Fibroblast of lung (primary cell): ENCODE results near the gene TARM1. TPM values are rescaled to one million over a fixed set of nuclear protein-coding genes. Genes with fewer than 3 reads are reported as not detected.
A peak's percentile ranks its signal among the peaks of the same experiment; 100 is the strongest.

Source experiments
- DNase-seq, 2 donors: peaks; one replicate each; pipeline versions ENCODE4 v3.0.0 to v3.0.0-alpha.2; 2010; ENCODE audit warnings: low read depth in 2 of 2
- H2AFZ ChIP-seq: 2 replicates; pipeline ENCODE4 v1.5.1; 2012; ENCODE audit warnings: low read length, control low read depth, inconsistent platforms
- H3K27ac ChIP-seq: 2 replicates; pipeline ENCODE4 v1.5.1; 2011; ENCODE audit warnings: low read length, control low read depth; ENCODE audit not compliant: insufficient read depth
- H3K27me3 ChIP-seq: 2 replicates; pipeline ENCODE4 v1.5.1; 2011; ENCODE audit warnings: mild to moderate bottlenecking, low read length; ENCODE audit not compliant: control insufficient read depth, insufficient read depth
- H3K36me3 ChIP-seq: 2 replicates; pipeline ENCODE4 v1.5.1; 2011; ENCODE audit warnings: low read length; ENCODE audit not compliant: control insufficient read depth, insufficient read depth
- H3K4me1 ChIP-seq: 2 replicates; pipeline ENCODE4 v1.5.1; 2011; ENCODE audit warnings: low read length; ENCODE audit not compliant: control insufficient read depth, insufficient read depth; ENCODE audit errors: extremely low read depth
- H3K4me2 ChIP-seq: 2 replicates; pipeline ENCODE4 v1.5.1; 2011; ENCODE audit warnings: low read length, control low read depth; ENCODE audit not compliant: insufficient read depth; ENCODE audit errors: extremely low read depth
- H3K4me3 ChIP-seq, 4 experiments: fragments of 200-600 bp in 1 of 4; sonication (generic) in 1 of 4; replicated peaks in 1 of 4; 2 replicates each; pipeline ENCODE4 v1.5.1; 2011 to 2016; ENCODE audit warnings: low read length in 4 of 4, low read depth in 3 of 4, mild to moderate bottlenecking in 3 of 4, control low read depth in 2 of 4, inconsistent platforms in 1 of 4, mixed read lengths in 1 of 4; ENCODE audit not compliant: insufficient read depth in 1 of 4; ENCODE audit errors: control extremely low read depth in 1 of 4
- H3K79me2 ChIP-seq: 2 replicates; pipeline ENCODE4 v1.5.1; 2012; ENCODE audit warnings: mild to moderate bottlenecking, low read length, inconsistent platforms; ENCODE audit not compliant: control insufficient read depth, insufficient read depth
- H3K9ac ChIP-seq: 2 replicates; pipeline ENCODE4 v1.5.1; 2011; ENCODE audit warnings: mild to moderate bottlenecking, low read length, control low read depth; ENCODE audit not compliant: insufficient read depth
- H3K9me3 ChIP-seq: 2 replicates; pipeline ENCODE4 v1.5.1; 2012; ENCODE audit warnings: low read depth, low read length; ENCODE audit not compliant: control insufficient read depth, insufficient read depth
- H4K20me1 ChIP-seq: 2 replicates; pipeline ENCODE4 v1.5.1; 2011; ENCODE audit warnings: low read length; ENCODE audit not compliant: control insufficient read depth, insufficient read depth; ENCODE audit errors: extremely low read depth
- EZH2 ChIP-seq: IDR thresholded peaks from 2 replicates; pipeline ENCODE4 v1.5.1; 2012; ENCODE audit warnings: low read length, control low read depth, mild to moderate bottlenecking; ENCODE audit errors: missing control alignments
- polyA plus RNA-seq, 2 donors: library from polyadenylated mRNA; depleted of rRNA in 1 of 2; stranded (reverse) in 1 of 2; unstranded in 1 of 2; fragments of >200 nt; gene quantifications; 2 replicates each; pipeline ENCODE4 v1.2.1, GENCODE V29; 2011 to 2012; ENCODE audit warnings: missing spikeins in 1 of 2
- total RNA-seq: library from RNA; depleted of rRNA; stranded (reverse); fragments of >200 nt; gene quantifications from 2 replicates; pipeline ENCODE4 v1.2.1, GENCODE V29; 2014
- TF ChIP-seq, protein P1 (sequence below), 2 donors: IDR thresholded peaks in 1 of 2; conservative IDR thresholded peaks in 1 of 2; 1 replicate in 1 of 2; 2 replicates in 1 of 2; pipeline ENCODE4 v1.5.1; 2011 to 2012; ENCODE audit warnings: low read length in 2 of 2, control low read depth in 1 of 2, inconsistent platforms in 1 of 2, low read depth in 1 of 2, mild to moderate bottlenecking in 1 of 2

TARM1 gene
- total and polyA plus RNA-seq, 2 donors (not counting 1 experiment from before 2014, with no cell fraction given): not detected

DNA sequence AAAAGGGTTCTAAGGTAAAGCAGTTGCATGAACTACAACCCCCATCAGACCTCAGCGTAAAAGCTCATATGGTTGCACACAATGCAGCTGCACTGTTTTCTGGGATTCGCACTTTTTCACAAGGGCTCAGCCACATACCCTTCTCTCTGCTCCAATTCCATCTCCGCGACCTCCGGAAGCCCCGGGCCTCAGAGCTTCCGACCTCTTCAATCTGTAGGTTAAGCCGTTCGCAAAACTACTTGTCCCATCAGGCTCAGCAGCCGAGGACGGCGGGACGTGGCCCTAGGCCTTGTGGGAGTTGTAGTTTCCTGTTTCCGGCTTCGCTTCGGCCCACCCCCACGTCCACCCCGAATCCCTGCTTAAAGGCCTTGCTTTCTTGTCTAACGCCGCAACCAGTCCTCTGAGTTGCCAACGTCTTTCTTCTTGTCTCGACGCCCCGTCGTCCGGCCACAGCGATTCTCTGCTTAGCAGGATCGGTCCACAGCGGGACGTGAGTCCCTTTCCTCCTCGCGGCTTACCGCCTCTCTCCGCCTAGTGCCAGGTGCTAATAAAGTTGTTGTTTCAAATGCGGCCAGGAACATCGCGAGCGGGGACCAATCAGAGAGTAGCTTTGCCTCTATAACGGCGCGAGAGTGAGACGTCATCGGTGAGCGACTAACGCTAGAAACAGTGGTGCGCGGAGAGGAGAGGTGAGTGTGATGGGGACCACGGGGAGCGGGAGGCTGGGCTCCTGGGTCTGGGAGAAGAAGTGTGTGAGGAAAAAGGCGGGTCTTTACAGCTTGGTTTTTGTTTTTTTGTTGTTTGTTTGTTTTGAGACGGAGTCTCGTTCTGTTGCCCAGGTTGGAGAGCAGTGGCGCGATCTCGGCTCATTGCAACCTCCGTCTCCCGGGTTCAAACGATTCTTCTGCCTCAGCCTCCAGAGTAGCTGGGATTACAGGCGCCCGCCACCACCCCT, 34.2 kb upstream of the TARM1 start, which contains the start of the genes PRPF31 and TFPT:
TSS of gene PRPF31 (plus strand) at position 646 of the 955 bp plus-strand sequence. CDS start 2,525 bp downstream, outside the sequence.
TSS of gene TFPT (minus strand) at position 549 of the 955 bp plus-strand sequence. CDS start at position 161, 388 bp downstream.
- Histone ChIP-seq H3K4me3 (peak within 1 kb of the TSS; percentile 49 to 97 (median 82)), H3K4me1 (peaks cover 2% of the 10 kb centered on the region), H2AFZ (peak within 1 kb of the TSS; percentile 72), H3K27me3 (no peaks in the 10 kb centered on the region), H3K9ac (peak within 1 kb of the TSS; percentile 64), H3K36me3 (peaks cover 9% of the 10 kb centered on the region), H4K20me1 (no peaks in the 10 kb centered on the region), H3K79me2 (peaks cover 22% of the 10 kb centered on the region), H3K9me3 (no peaks in the 10 kb centered on the region), H3K27ac (peak within 1 kb of the TSS; percentile 73), H3K4me2 (peak within 1 kb of the TSS; percentile 99)
- TF ChIP-seq EZH2: no peak
- TF ChIP-seq, protein P1, sequence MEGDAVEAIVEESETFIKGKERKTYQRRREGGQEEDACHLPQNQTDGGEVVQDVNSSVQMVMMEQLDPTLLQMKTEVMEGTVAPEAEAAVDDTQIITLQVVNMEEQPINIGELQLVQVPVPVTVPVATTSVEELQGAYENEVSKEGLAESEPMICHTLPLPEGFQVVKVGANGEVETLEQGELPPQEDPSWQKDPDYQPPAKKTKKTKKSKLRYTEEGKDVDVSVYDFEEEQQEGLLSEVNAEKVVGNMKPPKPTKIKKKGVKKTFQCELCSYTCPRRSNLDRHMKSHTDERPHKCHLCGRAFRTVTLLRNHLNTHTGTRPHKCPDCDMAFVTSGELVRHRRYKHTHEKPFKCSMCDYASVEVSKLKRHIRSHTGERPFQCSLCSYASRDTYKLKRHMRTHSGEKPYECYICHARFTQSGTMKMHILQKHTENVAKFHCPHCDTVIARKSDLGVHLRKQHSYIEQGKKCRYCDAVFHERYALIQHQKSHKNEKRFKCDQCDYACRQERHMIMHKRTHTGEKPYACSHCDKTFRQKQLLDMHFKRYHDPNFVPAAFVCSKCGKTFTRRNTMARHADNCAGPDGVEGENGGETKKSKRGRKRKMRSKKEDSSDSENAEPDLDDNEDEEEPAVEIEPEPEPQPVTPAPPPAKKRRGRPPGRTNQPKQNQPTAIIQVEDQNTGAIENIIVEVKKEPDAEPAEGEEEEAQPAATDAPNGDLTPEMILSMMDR (conservative IDR thresholded peaks at IDR 0.05 in 1 of 2, IDR thresholded peaks at IDR 0.05 in 1 of 2; ENCODE audit: low read depth in 1 of 2, low read length in 2 of 2): no peak
- peak; percentile 98 to 99 for DNase-seq

DNA sequence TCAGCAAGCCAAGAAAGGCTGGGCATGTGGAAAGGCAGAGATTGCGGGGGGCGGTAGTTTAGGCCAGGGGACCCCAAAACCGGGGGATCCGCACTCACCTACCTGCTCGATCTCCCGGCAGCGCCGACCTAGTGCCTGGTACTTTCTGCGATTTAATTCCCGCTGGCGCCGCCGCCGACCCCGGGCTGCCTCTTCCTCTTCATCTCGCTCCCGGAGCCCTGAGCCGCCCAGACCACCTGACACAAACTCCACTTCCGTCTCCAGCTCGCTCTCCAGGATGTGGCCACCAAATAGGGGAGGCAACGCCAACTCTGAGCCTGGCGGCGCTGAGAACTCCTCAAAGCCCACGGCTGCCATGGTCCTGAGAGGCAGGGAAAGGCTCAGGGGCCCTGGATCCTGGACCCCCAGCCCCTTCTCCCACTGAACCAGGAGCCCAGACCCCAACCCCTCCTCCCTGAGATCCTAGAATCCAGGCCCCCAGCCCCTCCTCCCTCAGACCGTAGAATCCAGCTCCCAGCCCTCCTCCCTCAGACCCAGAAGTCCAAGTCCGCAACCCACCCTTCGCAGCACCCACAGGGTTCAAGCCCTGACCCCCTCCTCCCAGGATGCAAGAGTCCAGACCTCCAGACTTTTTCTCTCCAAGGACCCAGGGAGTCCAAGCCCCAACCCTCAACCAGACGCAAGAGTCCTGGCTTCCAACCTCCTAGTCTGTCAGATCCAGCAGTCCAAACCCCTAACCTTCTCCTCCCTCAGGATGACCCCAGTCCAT, 33.4 kb upstream of the TARM1 start:
- peaks cover 2% of the 10 kb centered on the region for H3K4me1 ChIP-seq
- peak overlapping the region; percentile 56 for H2AFZ ChIP-seq
- peak overlapping the region; percentile 64 for H3K9ac ChIP-seq
- H3K4me3 ChIP-seq: peak overlapping the region; percentile 49 to 97 (median 82)
- peak overlapping the region; percentile 73 for H3K27ac ChIP-seq
- H3K79me2 ChIP-seq: peaks cover 22% of the 10 kb centered on the region
- H3K9me3 ChIP-seq: no peaks in the 10 kb centered on the region
- peak; percentile 25 to 53 for DNase-seq
- TF ChIP-seq EZH2: no peak
- TF ChIP-seq, protein P1 (conservative IDR thresholded peaks at IDR 0.05 in 1 of 2, IDR thresholded peaks at IDR 0.05 in 1 of 2; ENCODE audit: low read depth in 1 of 2, low read length in 2 of 2): no peak
- peaks cover 8% of the 10 kb centered on the region for H3K36me3 ChIP-seq
- H3K4me2 ChIP-seq: peak overlapping the region; percentile 99
- H3K27me3 ChIP-seq: no peaks in the 10 kb centered on the region
- no peaks in the 10 kb centered on the region for H4K20me1 ChIP-seq

DNA sequence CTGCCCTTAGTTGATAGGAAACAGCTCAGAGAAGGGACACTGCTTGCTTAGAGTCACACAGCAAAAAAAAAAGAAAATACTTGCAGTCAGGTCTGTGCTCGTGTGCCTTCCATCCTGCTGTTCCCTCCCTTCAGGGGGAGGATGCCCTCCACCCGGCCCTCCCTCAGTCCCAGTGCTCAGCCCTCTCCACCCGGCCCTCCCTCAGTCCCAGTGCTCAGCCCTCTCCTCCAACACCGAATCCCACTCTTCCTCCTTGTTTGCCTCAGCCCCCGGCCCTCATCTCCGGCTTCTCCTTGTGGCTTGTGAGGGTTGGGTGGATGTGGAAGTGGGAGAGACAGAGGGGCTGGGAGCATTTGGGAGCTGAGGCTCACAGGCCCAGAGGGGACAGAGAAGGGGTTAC, 28.5 kb upstream of the TARM1 start:
- Histone ChIP-seq H3K27me3 (no peaks in the 10 kb centered on the region), H4K20me1 (no peaks in the 10 kb centered on the region), H3K9me3 (no peaks in the 10 kb centered on the region), H3K79me2 (peaks cover 6% of the 10 kb centered on the region), H3K36me3 (peaks cover 15% of the 10 kb centered on the region), H3K4me1 (no peaks in the 10 kb centered on the region), H3K4me2 (no peak overlapping the region), H3K4me3 (no peak overlapping the region), H2AFZ (no peak overlapping the region), H3K9ac (no peak overlapping the region), H3K27ac (no peak overlapping the region)
- no peak for DNase-seq
- TF ChIP-seq EZH2: no peak
- TF ChIP-seq, protein P1 (conservative IDR thresholded peaks at IDR 0.05 in 1 of 2, IDR thresholded peaks at IDR 0.05 in 1 of 2; ENCODE audit: low read depth in 1 of 2, low read length in 2 of 2): no peak
